Activated T-cell treated with anti-CD3 and anti-CD28 coated beads, Interleukin-2, amount 50 U/mL, for 24 hours (primary cell): Measurements from ENCODE around the gene NIPSNAP3A.
"Not testable (repeated sequence)": the region's sequence is repeated elsewhere in the genome, so short reads cannot be mapped to it uniquely, and the experiment has no call there.

Experiments used
- DNase-seq: peaks from one replicate; pipeline ENCODE4 v3.0.0-alpha.2; 2020
- H3K27ac Mint-ChIP-seq: 2 replicates; pipeline ENCODE4 v1.8.0; 2020; ENCODE audit warnings: mild to moderate bottlenecking, mixed read lengths
- H3K27me3 Mint-ChIP-seq: 2 replicates; pipeline ENCODE4 v1.8.0; 2020; ENCODE audit warnings: mixed read lengths
- H3K36me3 Mint-ChIP-seq: 2 replicates; pipeline ENCODE4 v1.8.0; 2020; ENCODE audit warnings: low read depth, mixed read lengths
- H3K4me1 Mint-ChIP-seq: 2 replicates; pipeline ENCODE4 v1.8.0; 2020; ENCODE audit warnings: low read depth, mixed read lengths
- H3K4me3 Mint-ChIP-seq: 2 replicates; pipeline ENCODE4 v1.8.0; 2020; ENCODE audit warnings: mild to moderate bottlenecking, moderate library complexity, mixed read lengths
- H3K9me3 Mint-ChIP-seq: 2 replicates; pipeline ENCODE4 v1.8.0; 2020; ENCODE audit warnings: mixed read lengths

Gene NIPSNAP3A

DNA sequence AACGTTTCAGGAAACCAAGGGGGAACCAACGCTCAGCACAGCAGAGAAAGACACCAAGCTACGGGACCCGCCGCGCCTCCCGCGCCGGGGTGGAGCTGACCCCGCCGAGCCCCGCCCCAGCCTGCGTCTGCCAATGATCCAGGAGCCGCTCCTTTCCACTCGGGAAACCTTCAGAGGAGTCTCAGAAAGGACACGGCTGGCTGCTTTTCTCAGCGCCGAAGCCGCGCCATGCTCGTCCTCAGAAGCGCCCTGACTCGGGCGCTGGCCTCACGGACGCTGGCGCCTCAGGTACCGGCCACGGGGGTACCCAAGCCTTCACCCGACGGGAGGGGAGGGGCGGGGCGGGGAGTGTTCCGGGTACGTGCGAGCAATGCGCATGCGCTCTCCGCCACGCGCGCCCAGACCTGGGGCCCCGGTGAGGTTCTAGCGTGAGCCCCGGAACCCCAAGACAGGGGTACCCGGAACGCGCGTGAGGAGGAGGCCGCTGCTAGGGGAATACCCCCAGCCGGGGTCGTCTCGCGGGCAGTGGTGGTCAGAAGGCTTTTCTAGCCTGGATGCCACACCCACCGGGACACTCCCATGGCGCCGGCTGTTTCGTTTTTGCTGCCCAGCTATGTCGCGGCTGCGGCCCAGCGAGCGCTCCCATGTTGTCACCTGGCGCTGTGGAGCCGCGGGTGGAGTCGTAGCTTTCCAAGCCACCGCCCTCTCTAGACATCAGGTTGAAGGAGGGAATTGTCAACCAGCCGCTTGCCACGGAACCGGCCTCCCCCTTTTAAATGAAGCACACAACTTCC lies at the start of gene NIPSNAP3A:
TSS of gene NIPSNAP3A (plus strand) at position 119 of the 794 bp plus-strand sequence. CDS start at position 229, 110 bp downstream.
- Mint-ChIP-seq H3K4me1 (peaks cover 29% of the 10 kb centered on the region), H3K27me3 (no peaks in the 10 kb centered on the region)

DNA sequence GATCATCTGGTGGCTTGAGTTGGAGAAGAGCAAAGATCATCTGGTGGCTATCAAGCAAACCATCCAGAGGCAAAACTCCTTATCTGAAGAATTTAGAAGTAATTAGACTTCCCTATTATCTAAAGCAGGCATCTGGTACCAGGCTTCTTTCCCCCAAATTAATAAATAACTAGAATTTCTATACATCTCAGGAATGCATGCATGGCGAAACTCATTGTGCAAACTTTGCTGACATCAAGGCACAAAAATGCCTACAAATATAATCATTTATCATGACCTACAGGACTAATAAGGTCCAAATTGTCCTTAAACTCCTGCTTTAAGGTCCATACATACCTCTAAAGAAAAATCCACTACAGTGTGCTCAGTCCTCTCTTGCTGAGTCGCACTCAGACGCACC lies 47.2 kb upstream of the NIPSNAP3A start:
- Mint-ChIP-seq H3K4me3 (no peak overlapping the region), H3K4me1 (no peaks in the 10 kb centered on the region), H3K9me3 (peaks cover under 1% of the 10 kb centered on the region), H3K36me3 (no peaks in the 10 kb centered on the region), H3K27ac (no peak overlapping the region), H3K27me3 (no peaks in the 10 kb centered on the region)
- DNase-seq, result no peak

More for the DNA sequence above, at the start of gene NIPSNAP3A:
- H3K36me3 Mint-ChIP-seq, result peaks cover 31% of the 10 kb centered on the region
- peak within 1 kb of the TSS; percentile 99 for H3K27ac Mint-ChIP-seq
- peak within 1 kb of the TSS; percentile 98 for H3K4me3 Mint-ChIP-seq
- DNase-seq, result peak; percentile 95
- no peaks in the 10 kb centered on the region for H3K9me3 Mint-ChIP-seq

DNA sequence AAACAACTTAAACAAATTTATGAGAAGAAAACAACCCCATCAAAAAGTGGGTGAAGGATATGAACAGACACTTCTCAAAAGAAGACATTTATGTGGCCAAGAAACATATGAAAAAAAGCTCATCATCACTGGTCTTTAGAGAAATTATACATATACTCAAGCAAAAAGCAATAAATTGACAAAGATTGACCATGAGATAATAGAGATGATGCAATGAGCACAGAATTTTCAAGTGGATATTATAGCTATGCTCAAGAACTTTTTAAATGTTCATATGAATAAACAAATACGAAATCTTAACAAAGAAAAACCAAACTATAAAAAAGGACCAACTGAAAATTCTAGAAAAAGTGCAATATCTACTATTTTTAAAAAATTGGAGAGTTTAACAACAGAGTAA lies 38.7 kb upstream of the NIPSNAP3A start:
- H3K4me3 Mint-ChIP-seq, H3K27ac Mint-ChIP-seq, H3K4me1 Mint-ChIP-seq, H3K27me3 Mint-ChIP-seq, H3K9me3 Mint-ChIP-seq, H3K36me3 Mint-ChIP-seq, DNase-seq: not testable (repeated sequence)

GRCh38 chr9:104711604-104712003 lies 35.9 kb upstream of the NIPSNAP3A start:
- Mint-ChIP-seq H3K9me3 (no peaks in the 10 kb centered on the region), H3K4me1 (no peaks in the 10 kb centered on the region), H3K36me3 (no peaks in the 10 kb centered on the region), H3K27me3 (no peaks in the 10 kb centered on the region), H3K4me3 (no peak overlapping the region), H3K27ac (no peak overlapping the region)
- no peak for DNase-seq

DNA sequence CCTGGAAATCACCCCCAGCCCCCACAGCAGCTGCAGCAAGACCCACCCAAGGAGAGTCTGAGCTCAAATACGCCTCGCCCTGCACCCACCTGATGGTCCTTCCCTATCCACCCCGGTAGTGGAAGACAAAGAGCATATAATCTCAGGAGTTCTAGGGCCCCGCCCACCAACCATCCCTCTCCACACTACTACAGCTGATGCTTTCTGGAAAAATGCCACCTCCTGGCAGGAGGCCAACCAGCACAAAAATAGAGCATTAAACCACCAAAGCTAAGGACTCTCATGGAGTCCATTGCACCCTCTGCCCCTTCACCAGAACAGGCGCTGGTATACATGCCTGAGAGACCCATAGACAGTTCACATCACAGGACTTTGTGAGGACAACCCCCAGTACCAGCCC lies 22.5 kb upstream of the NIPSNAP3A start:
- H3K36me3 Mint-ChIP-seq, result no peaks in the 10 kb centered on the region
- no peak overlapping the region for H3K4me3 Mint-ChIP-seq
- no peaks in the 10 kb centered on the region for H3K27me3 Mint-ChIP-seq

DNA sequence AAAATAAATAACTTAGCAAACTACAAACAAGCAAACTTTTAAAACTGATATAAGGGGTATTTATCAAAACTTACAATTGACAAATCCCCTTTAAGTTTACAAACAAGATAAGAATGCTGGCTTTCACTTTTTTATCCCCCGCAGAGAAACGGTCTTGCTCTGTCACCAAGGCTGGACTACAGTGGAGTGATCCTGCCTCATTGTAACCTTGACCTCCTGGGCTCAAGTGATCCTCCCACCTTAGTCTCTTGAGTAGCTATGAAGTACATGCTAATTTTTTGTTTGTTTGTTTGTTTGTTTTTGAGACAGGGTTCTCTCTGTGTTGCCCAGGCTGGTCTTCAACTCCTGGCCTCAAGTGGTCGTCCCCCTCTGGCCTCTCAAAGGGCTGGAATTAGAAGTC lies 9.0 kb upstream of the NIPSNAP3A start:
- Mint-ChIP-seq H3K4me3 (no peak overlapping the region), H3K27me3 (no peaks in the 10 kb centered on the region), H3K9me3 (no peaks in the 10 kb centered on the region), H3K4me1 (peaks cover 4% of the 10 kb centered on the region), H3K36me3 (no peaks in the 10 kb centered on the region), H3K27ac (no peak overlapping the region)
- DNase-seq, result no peak

More for the DNA sequence above, 22.5 kb upstream of the NIPSNAP3A start:
- H3K4me1 Mint-ChIP-seq, result no peaks in the 10 kb centered on the region
- no peak for DNase-seq
- no peaks in the 10 kb centered on the region for H3K9me3 Mint-ChIP-seq
- no peak overlapping the region for H3K27ac Mint-ChIP-seq

GRCh38 chr9:104740621-104741020 lies 6.9 kb upstream of the NIPSNAP3A start:
- Mint-ChIP-seq H3K4me3 (no peak overlapping the region), H3K9me3 (no peaks in the 10 kb centered on the region), H3K36me3 (no peaks in the 10 kb centered on the region), H3K4me1 (peaks cover 4% of the 10 kb centered on the region), H3K27me3 (no peaks in the 10 kb centered on the region), H3K27ac (no peak overlapping the region)
- no peak for DNase-seq

GRCh38 chr9:104743376-104743985 lies 4.0 kb upstream of the NIPSNAP3A start:
- Mint-ChIP-seq H3K4me1 (peaks cover 18% of the 10 kb centered on the region), H3K4me3 (no peak overlapping the region), H3K27me3 (no peaks in the 10 kb centered on the region), H3K9me3 (no peaks in the 10 kb centered on the region), H3K27ac (no peak overlapping the region), H3K36me3 (peaks cover 9% of the 10 kb centered on the region)
- no peak for DNase-seq

DNA sequence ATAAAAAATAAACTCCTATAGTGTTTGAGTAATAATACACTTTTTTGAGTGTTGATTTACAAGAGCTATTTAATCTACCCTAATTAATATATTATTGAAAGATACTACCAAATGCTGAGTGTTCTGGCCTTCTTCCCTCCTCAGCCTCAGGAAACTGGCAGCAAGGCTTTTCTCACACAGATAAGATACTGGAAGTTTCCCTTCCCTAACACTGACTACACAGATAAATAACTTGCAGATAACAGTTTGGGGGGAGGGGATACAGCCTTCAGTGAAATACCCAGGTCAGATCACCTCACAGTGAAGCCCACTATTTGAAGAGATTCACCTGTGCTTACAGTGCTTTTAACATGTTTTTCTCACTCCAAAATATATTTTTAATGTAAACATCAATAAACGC lies 1.6 kb upstream of the NIPSNAP3A start:
- Mint-ChIP-seq H3K27me3 (no peaks in the 10 kb centered on the region), H3K4me3 (no peak overlapping the region), H3K9me3 (no peaks in the 10 kb centered on the region), H3K27ac (no peak overlapping the region), H3K4me1 (peaks cover 28% of the 10 kb centered on the region), H3K36me3 (peaks cover 12% of the 10 kb centered on the region)
- no peak for DNase-seq

- peaks cover 29% of the 10 kb centered on the region for H3K4me1 Mint-ChIP-seq
- H3K36me3 Mint-ChIP-seq, result peaks cover 16% of the 10 kb centered on the region
- no peak for DNase-seq
- no peaks in the 10 kb centered on the region for H3K9me3 Mint-ChIP-seq
- H3K4me3 Mint-ChIP-seq, result peak overlapping the region; percentile 15
- H3K27me3 Mint-ChIP-seq, result no peaks in the 10 kb centered on the region
- peak overlapping the region; percentile 44 for H3K27ac Mint-ChIP-seq
These were observed 1.2 kb upstream of the NIPSNAP3A start for GRCh38 chr9:104746285-104746684.

DNA sequence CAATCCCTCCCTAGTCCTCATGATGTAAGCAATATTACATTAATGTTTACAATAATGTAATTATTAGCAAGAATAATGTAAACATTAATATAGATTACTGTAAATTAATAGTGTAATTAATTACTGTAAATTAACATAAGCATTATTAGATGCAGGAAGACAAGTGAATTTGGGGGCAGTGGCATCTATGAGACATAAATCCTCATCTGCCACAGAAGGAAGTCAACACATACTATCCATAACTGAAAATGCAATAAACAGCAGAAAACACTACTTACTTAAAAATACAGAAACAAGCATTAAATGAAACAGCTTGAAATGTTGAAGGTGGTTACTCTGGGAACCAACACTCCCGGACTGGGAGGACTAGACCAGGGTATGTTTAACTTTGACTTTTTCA lies 685 bp upstream of the NIPSNAP3A start:
- peak overlapping the region; percentile 98 for H3K4me3 Mint-ChIP-seq
- no peak for DNase-seq
- H3K36me3 Mint-ChIP-seq, result peaks cover 21% of the 10 kb centered on the region
- H3K27ac Mint-ChIP-seq, result peak overlapping the region; percentile 99
- no peaks in the 10 kb centered on the region for H3K9me3 Mint-ChIP-seq
- H3K27me3 Mint-ChIP-seq, result no peaks in the 10 kb centered on the region
- H3K4me1 Mint-ChIP-seq, result peaks cover 29% of the 10 kb centered on the region

- H3K9me3 Mint-ChIP-seq, result no peaks in the 10 kb centered on the region
- peaks cover 25% of the 10 kb centered on the region for H3K36me3 Mint-ChIP-seq
- H3K4me1 Mint-ChIP-seq, result peaks cover 29% of the 10 kb centered on the region
- peak overlapping the region; percentile 98 for H3K4me3 Mint-ChIP-seq
- no peaks in the 10 kb centered on the region for H3K27me3 Mint-ChIP-seq
- H3K27ac Mint-ChIP-seq, result peak overlapping the region; percentile 99
- DNase-seq, result no peak
These were observed 278 bp upstream of the NIPSNAP3A start for GRCh38 chr9:104747245-104747564.

DNA sequence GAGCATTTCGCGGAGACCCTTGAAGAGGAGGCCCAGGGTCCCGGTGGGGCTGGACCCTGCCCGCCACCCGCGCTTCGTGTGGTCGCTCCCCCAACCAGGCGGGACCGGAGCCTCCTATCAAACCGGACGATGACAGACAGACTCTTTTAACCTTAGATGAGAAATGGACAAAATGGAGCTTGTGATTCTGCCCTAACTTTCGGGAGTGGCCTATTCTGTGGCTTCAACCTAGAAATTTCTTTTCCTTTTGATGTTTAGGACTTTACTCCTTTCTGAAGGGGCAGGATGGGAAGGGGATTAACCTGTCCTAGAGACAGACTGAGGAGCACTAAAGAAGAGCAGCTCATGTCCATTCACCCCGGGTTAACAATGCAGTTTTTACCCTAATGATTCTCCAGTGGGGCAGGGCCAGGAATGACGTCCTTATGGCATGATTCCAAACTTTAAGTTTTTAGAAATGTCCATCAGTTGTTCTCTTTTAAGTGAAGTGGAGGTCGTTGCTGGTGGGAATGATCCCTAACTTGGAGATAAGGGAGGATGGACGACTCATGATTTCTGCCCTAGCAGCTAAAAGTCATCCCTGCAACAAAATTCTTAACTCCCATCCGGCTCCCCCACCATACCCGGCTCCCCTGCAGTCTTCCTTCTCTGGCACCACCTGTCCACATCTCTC lies 1.0 kb downstream of the NIPSNAP3A start:
- Mint-ChIP-seq H3K9me3 (no peaks in the 10 kb centered on the region), H3K36me3 (peaks cover 34% of the 10 kb centered on the region), H3K4me1 (peaks cover 29% of the 10 kb centered on the region), H3K27ac (peak overlapping the region; percentile 99), H3K4me3 (peak overlapping the region; percentile 98), H3K27me3 (no peaks in the 10 kb centered on the region)
- no peak for DNase-seq

DNA sequence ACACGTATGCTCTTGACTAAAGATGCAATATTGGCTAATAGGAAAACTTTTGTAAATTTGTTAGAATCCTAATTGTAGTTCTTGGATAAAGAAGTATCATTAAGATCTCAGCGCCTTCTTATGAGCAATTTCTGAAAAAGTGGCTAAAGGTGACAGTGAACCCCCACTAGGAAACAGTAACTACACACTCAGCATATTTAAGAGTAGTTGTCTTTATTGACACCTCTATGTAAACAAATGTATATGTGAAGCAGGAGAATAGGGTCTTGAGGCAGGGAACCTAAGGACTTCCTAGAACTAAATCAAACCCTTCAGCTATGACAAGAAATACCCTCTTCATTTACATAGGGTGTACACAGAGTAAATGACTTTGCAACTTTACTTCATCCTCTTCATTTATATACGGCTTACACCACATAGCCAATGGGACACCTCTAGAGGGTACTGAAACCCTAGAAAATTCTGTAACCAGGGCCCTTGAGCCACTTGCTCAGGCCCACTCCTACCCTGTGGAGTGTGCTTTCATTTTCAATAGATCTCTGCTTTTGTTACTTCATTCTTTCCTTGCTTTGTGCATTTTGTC lies 2.8 kb downstream of the NIPSNAP3A start:
- Mint-ChIP-seq H3K4me1 (peaks cover 29% of the 10 kb centered on the region), H3K9me3 (no peaks in the 10 kb centered on the region), H3K27me3 (no peaks in the 10 kb centered on the region), H3K27ac (no peak overlapping the region), H3K4me3 (no peak overlapping the region), H3K36me3 (peaks cover 43% of the 10 kb centered on the region)
- no peak for DNase-seq

GRCh38 chr9:104758974-104759373 lies 11.5 kb downstream of the NIPSNAP3A start:
- Mint-ChIP-seq H3K9me3 (no peaks in the 10 kb centered on the region), H3K27me3 (peaks cover 7% of the 10 kb centered on the region), H3K27ac (no peak overlapping the region), H3K36me3 (peaks cover 21% of the 10 kb centered on the region), H3K4me1 (peaks cover 4% of the 10 kb centered on the region), H3K4me3 (no peak overlapping the region)
- no peak for DNase-seq
